Stimulated activated CD8-positive, alpha-beta memory T cell treated with anti-CD3 and anti-CD28 coated beads, Interleukin-12 subunit alpha, Interleukin-12 subunit beta, amount 100 ng/mL, for 24 hours (primary cell): ENCODE data around the gene RGS13.
"Not testable (repeated sequence)": the region's sequence is repeated elsewhere in the genome, so short reads cannot be mapped to it uniquely, and the experiment has no call there.

Experiments
- DNase-seq: peaks from one replicate; pipeline ENCODE4 v3.0.0-alpha.2; 2020; ENCODE audit errors: extremely low read depth

Gene RGS13

DNA sequence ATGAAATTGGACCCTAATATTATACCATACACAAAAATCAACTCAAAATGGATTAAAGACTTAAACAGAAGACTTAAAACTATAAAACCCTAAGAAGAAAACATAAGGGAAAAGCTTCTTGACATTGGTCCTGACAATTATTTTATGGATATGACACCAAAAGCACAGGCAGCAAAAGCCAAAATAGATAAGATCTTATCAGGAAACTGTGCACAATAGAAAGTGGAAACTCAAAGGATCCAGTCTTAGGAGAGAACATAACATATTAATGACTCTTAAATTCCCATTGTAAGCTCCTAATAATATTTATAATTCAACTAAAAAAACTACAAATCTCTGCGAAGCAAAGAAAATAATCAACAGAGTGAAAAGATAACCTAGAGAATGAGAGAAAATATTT lies 39.8 kb downstream of the RGS13 start:
- no peak for DNase-seq

DNA sequence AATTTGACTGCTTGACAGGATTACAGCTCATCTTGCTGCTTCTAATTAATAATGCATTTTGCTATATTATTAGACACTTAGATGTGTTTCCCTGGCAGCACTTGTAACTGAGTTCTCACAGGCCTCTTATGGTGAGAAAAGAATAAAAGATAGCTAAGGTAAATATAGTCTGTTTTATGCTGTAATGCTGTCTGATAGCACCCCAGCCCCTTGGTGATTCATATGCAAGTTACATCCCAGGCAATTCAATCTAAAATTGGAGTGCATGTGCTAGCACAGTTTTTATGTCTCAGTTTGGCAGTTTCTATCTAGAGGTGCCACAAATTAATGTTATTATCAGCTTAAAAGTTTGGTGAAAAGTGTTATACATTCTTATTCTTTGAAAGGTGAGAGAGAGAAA lies 42.2 kb downstream of the RGS13 start:
- no peak for DNase-seq

DNA sequence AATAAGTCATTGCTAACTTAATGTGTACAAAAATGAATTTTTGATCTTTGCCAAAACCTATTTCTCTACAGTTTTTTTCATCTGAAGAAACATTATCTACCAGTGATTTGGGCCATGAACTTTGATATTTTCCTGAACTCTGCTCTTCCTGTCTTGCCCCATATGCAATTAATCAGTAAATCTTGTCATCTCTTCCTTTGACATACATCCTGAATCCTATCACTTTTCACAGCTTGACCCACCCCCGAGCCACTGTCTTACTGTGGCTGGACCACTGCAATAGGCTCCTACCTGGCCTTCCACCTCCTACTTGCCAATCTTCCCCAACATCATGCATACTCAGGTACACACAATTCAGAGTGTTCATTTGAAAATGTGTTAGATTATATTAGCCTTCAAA lies 46.4 kb downstream of the RGS13 start:
- DNase-seq, result no peak

DNA sequence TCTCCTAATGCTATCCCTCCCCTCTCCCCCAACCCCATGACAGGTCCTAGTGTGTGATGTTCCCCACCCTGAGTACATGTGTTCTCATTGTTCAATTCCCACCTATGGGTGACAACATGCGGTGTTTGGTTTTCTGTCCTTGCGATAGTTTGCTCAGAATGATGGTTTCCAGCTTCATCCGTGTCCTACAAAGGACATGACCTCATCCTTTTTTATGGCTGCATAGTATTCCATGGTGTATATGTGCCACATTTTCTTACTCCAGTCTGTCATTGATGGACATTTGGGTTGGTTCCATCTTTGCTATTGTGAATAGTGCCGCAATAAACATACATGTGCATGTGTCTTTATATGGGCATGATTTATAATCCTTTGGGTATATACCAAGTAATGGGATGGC lies 47.1 kb downstream of the RGS13 start:
- not testable (repeated sequence) for DNase-seq

DNA sequence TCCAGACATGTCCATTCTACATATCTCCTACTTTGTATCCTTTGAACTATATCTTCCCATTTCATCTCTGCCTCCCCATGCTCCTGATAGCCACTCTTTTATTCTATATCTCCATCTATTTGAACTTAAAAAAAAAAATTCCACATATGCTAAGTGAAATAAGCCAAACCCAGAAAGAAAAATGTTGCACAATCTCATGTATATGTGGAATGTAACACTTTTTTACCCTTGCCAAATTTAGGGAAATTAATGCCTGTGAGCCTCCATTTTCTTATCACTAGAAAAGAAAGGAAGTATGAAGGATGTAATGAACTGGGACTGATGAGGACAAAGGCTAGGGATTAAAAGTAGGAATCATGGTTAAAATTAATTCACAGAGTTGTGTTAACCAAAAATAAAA lies 53.5 kb downstream of the RGS13 start:
- DNase-seq, result no peak

DNA sequence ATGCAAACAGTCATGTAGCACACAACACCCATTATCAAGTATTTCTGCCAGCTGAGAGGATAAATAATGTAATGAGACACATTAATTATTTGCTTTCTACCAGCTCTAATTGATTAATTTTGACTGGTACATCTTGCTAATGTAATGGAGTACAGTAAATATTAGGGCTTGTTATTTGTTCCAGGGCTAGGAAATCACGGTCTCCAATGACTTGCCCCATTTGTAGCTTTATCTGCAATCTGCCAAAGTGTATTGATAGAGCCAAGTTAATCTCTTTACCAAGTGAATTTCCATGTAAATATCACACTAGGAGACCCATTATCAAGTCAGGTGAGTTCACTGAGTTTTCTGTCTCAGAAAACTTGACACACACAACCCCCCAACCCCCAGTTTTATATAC lies 55.1 kb downstream of the RGS13 start:
- no peak for DNase-seq

DNA sequence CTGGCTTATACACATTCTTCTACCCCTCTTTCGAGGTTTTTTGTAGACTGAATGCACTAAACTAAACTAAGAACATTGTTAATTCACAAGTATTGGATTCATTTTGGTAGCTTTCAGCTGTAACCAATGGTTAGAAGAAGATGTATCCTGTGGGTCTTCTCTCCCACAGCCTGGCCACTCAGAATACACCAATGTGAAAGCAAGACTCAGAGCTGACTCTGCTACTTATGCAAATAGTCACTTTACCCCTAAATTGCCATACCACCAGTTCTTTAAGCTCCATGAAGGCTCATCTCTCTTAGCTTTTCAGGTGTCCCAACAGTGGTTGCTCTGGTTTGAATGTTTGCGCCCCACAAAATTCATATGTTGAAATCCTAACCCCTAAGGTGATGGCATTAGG lies 60.1 kb downstream of the RGS13 start:
- no peak for DNase-seq

DNA sequence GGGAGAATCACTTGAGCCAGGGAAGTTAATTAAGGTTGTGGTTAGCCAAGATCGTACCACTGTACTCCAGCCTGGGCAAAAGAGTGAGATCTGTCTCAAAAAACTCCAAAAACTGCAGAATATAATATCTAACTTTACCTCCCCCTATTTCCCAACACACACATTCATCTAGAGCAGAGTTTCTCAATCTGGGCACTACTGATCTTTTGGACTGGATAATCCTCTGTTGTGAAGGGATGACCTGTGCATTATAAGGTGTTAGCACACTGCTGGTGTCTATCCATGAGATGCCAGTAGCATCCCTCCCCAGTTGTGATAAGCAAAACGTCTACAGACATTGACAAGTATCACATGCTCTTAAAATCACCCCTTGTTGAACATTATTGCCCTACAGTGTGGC lies 61.8 kb downstream of the RGS13 start:
- no peak for DNase-seq

DNA sequence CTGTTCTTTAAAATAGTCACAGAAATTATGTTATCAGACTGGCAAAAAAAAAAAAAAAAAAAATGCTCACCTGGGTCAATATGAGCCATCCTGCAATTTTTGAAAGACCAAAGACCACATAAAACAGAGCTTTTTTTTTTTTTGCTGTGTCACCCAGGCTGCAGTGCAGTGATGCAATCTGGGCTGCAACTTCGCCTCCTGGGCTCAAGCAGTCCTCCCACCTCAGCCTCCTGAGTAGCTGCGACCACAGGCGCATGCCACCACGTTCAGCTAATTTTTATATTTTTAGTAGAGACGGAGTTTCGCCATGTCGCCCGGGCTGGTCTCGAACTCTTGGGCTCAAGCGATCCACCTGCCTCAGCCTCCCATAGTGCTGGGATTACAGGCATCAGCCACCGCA lies 62.8 kb downstream of the RGS13 start:
- no peak for DNase-seq

DNA sequence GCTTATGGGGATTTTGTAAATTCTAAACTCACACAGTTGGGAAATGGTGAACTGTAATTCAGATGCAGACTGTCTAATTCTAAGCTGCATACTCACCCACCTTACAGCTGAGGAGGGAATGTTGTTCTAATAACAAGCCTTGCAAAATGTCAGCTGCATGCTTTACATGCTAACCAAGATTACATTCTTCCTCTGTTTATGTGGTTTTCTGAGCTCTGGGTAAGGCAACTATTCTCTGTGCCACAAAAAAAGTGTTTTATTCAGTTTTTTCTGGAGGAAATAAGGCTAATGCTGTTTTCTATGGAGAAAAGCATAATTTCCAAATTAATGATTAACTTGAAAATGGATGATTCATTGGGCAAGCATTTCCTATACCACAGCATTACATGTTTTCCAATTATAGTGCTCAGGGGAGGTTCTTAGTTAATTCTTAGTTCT lies 64.9 kb downstream of the RGS13 start:
- no peak for DNase-seq

DNA sequence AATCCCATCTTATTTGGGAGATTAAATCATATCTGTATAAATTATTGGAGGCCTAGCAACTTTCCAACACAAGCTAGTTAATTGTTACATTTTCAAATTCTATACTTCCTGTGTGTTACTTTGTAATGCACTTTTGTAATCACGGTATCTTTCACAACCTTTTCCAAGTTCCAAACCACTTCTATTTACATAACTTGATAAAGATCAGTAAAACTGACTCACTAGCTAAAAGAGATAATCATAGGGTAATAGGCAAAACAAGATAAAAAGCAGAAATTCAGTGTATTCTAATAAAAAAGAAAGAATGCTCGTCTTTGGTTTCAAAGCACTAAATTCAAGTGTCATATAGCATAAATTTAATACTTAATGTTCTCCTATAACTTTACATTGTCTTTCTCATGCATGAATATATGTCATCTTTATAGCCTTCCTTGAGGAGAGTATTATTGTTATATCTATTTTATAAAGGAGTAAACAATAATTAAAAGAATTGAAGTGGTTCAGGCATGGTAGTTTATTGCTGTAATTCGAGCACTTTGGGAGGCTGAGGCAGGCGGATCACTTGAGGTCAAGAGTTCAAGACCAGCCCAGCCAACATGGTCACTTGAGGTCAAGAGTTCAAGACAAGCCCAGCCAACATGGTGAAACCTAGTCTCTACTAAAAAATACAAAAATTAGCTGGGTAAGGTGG lies 66.4 kb downstream of the RGS13 start:
- no peak for DNase-seq

DNA sequence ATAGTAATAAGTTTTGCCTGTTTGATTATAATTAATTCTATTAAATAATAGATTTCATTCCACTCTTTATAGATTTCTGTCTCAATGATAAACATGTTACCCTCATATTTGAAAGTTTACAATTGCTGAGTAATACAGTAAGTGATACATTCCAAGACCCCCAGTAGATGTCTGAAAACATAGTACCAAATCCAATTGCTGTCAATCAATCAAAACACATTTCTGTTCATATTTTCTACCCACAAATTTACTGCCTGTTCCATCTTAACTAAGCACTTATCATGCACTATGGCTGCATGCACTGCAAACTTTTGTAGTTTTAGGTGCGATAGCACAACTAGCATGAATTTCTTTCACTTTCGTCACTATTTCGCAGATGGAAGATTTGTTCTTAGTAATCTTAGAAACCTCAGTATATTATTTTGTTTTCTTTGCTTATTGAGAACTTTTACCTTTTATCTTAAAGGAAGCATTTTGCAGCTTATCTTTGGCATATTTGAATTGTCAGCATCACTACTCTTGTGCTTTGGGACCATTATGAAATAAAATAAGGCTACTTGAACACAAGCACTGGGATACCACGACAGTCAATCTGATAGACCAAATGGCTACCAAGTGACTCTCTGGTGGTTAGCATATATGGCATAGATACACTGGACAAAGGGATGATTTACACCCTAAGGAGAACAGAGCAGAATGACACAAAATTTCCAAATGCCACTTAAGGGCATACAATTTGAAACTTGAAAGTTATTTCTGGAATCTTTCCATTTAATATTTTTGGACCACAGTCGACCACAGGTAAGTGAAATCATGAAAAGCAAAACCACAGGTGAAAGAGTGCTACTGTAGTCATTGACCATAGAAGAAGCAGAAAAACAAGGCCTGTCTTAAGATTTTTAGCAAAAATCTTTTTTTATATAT lies 67.6 kb downstream of the RGS13 start:
- DNase-seq, result no peak

DNA sequence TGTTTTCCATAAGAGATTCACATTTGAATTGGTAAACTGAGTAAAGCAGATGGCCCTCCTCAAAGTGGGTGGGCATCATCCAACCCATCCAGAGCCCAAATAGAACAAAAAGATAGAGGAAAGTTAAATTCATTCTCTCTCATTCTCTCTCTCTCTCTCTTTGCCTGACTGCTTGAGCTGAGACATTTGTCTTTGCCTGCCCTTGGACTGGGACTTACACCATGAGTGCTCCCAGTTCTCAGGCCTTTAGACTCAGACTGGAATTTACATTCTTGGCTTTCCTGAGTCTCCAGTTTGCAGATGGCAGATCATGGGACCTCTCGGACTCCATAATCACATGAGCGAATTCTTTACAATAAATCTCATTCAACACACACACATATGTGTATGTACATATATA lies 69.6 kb downstream of the RGS13 start:
- no peak for DNase-seq

DNA sequence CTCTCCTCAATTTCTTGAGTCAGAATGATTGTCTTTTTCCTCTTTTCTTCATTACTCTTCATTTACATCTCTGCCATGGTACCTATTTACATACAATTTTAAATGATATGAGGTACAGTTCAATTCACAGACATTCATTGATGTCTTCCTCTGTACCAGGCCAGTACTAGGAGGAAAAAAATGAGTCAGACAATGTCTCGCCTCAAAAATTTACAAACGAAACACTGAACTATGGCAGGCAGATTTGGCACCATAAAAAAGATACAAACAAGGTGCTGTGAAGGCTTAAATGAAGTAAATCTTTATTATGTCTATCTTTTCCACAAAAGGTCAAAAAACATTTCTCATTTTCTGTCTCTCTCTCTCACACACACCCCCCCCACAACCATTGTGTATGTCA lies 71.0 kb downstream of the RGS13 start:
- no peak for DNase-seq

DNA sequence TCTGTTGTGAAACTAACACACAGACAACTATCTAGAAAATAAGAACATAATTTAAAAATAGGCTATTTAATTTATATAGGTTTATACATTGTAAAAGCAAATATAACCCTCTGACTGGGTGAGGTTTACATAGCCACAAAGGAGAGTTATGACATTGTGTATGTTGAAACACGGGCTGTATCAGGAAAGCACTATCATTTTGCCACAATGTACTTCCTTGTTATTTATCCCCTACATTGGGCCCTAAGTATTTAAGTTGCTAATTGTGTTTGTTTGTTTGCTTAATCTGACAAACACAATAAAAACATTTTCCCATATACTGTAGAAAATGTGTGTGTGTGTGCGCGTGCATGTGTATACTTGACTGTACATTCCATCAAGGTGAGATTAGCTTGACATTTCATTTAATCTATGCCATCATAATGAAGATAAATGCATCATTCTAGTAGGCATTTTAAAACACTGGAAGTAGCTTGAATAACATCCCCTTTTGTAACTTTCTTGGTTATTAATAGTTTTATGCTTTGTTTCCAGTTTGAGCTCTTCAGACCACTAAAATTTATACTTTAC lies 72.1 kb downstream of the RGS13 start:
- DNase-seq, result no peak

DNA sequence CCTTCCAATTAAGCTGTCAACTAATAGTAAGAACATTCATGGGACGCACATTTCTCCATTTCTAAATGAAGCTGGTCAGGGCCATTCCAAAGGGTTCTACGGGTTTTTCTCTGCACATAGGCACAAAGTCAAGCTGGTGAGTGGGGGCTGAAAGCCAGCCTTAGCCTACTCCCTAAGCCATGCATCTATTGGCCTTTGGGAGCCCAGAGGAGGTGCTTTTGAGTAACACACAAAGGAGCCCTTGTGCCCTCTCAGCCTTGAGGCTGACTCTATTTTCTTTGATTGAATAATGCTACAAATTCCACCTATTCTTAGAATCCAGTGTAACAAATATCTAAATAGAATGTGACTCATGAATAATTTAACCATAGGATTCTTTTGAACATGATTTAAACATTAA lies 73.6 kb downstream of the RGS13 start:
- no peak for DNase-seq
